Right ventricle myocardium inferior (tissue), 1 donor: ENCODE results near the gene SNX9. TPM values are rescaled to one million over a fixed set of nuclear protein-coding genes. Genes with fewer than 3 reads are reported as not detected.
"Not testable (repeated sequence)": the region's sequence is repeated elsewhere in the genome, so short reads cannot be mapped to it uniquely, and the experiment has no call there.

Source experiments
- ATAC-seq: fragments of 200-7000 bp; cut with Tn5 transposase; one replicate; pipeline ENCODE4 v1.9.1; 2020; ENCODE audit warnings: mild to moderate bottlenecking, moderate library complexity
- DNase-seq: peaks from one replicate; pipeline ENCODE4 v3.0.0; 2021; ENCODE audit errors: missing footprints
- intact Hi-C: fragments of 100-400 bp; cut with DNase I; formaldehyde crosslinking; loops from one replicate; pipeline ENCODE4 v1.11.0; 2022
- total RNA-seq: library from RNA; stranded (reverse); fragmentation: NEBNext Ultra II Directional; extraction: Animal tissue kit (Norgen Biotek cat#: 25700); gene quantifications from one replicate; pipeline ENCODE4 v1.2.1, GENCODE V29; 2021
- donor health status: DM: no; HTN: yes; CAD: no; lungs with severe emphysema.

SNX9 gene
- total RNA-seq, 1 donor from 2014 or later = 35.5 TPM

- no peak for ATAC-seq
- DNase-seq = no peak
- intact Hi-C loops = no loop called here
Observed at GRCh38 chr6:157848693-157849092, 25.6 kb downstream of the SNX9 start.

- DNase-seq (no peak), ATAC-seq (no peak)
- intact Hi-C loops = no loop called here
Observed at GRCh38 chr6:157849288-157850017, 26.4 kb downstream of the SNX9 start.

GRCh38 chr6:157850030-157850429 lies 27.0 kb downstream of the SNX9 start:
- ATAC-seq = no peak

GRCh38 chr6:157853018-157853805 lies 30.2 kb downstream of the SNX9 start:
- intact Hi-C loops = no loop called here
- no peak for ATAC-seq
- no peak for DNase-seq

More at GRCh38 chr6:157850030-157850429, 27.0 kb downstream of the SNX9 start:
- intact Hi-C loops = no loop called here
- DNase-seq = no peak

GRCh38 chr6:157853902-157854502 lies 31.0 kb downstream of the SNX9 start:
- no peak for DNase-seq
- no peak for ATAC-seq
- intact Hi-C loops = no loop called here

GRCh38 chr6:157855325-157855724 lies 32.3 kb downstream of the SNX9 start:
- DNase-seq = no peak
- intact Hi-C loops = no loop called here
- ATAC-seq = no peak

- intact Hi-C loops, ATAC-seq: not testable (repeated sequence)
Observed at GRCh38 chr6:157855804-157856203, 32.8 kb downstream of the SNX9 start.

GRCh38 chr6:157858664-157859063 lies 35.6 kb downstream of the SNX9 start:
- DNase-seq, intact Hi-C loops, ATAC-seq: not testable (repeated sequence)

More at GRCh38 chr6:157855804-157856203, 32.8 kb downstream of the SNX9 start:
- DNase-seq = not testable (repeated sequence)

GRCh38 chr6:157859775-157860504 lies 36.9 kb downstream of the SNX9 start:
- intact Hi-C loops = no loop called here

GRCh38 chr6:157860505-157860991 lies 37.5 kb downstream of the SNX9 start:
- DNase-seq (no peak), ATAC-seq (no peak)
- intact Hi-C loops = no loop called here

More at GRCh38 chr6:157859775-157860504, 36.9 kb downstream of the SNX9 start:
- ATAC-seq = no peak
- no peak for DNase-seq

- DNase-seq (no peak), ATAC-seq (no peak)
- intact Hi-C loops = no loop called here
Observed at GRCh38 chr6:157861184-157861583, 38.1 kb downstream of the SNX9 start.

GRCh38 chr6:157861814-157862213 lies 38.8 kb downstream of the SNX9 start:
- ATAC-seq = no peak
- DNase-seq = no peak
- intact Hi-C loops = no loop called here

- no peak for ATAC-seq
Observed at GRCh38 chr6:157862706-157863105, 39.7 kb downstream of the SNX9 start.

GRCh38 chr6:157864185-157864761 lies 41.2 kb downstream of the SNX9 start:
- DNase-seq (no peak), ATAC-seq (no peak)
- intact Hi-C loops = no loop called here

More at GRCh38 chr6:157862706-157863105, 39.7 kb downstream of the SNX9 start:
- no peak for DNase-seq
- intact Hi-C loops = no loop called here

GRCh38 chr6:157865249-157865648 lies 42.2 kb downstream of the SNX9 start:
- ATAC-seq (no peak), DNase-seq (no peak)
- intact Hi-C loops = loop anchor here (5.0 kb wide), 1 partner anchor 43 kb away; the partner anchor contains the start of gene SNX9

- ATAC-seq = no peak
- intact Hi-C loops = loop anchor here (5.0 kb wide), 1 partner anchor 45 kb away; the partner anchor contains the start of gene SNX9
- DNase-seq = no peak
Observed at GRCh38 chr6:157867155-157867559, 44.1 kb downstream of the SNX9 start.

GRCh38 chr6:157867981-157868380 lies 44.9 kb downstream of the SNX9 start:
- intact Hi-C loops = loop anchor here (5.0 kb wide), 1 partner anchor 46 kb away; the partner anchor contains the start of gene SNX9
- ATAC-seq = no peak
- DNase-seq = no peak

GRCh38 chr6:157868835-157869234 lies 45.8 kb downstream of the SNX9 start:
- ATAC-seq (no peak), DNase-seq (peak; percentile 64)
- intact Hi-C loops = loop anchor here (5.0 kb wide), 1 partner anchor 47 kb away; the partner anchor contains the start of gene SNX9
